ENCODE measurements around the gene MPC2. TPM values are rescaled to one million over a fixed set of nuclear protein-coding genes. Genes with fewer than 3 reads are reported as not detected.

The MPC2 gene
- total RNA-seq, 1 experiment from 2014 or later: 32.9 TPM

GRCh38 chr1:167912294-167912693, 24.6 kb downstream of the MPC2 start:
- no CpG with 5 or more reads among the region's 7 CpGs for WGBS (ENCODE audit: extremely low coverage, insufficient read length, low lambda C conversion rate)
- H3K23me2 ChIP-seq (ENCODE audit: insufficient read length, low read depth, low read length, poor library complexity, severe bottlenecking): no peaks in the 10 kb centered on the region
- no peak overlapping the region for H2BK15ac ChIP-seq (ENCODE audit: low read depth, low read length)
- H3K27me3 ChIP-seq (ENCODE audit: insufficient read depth, low read length): no peaks in the 10 kb centered on the region
- Mint-ChIP-seq H3K4me3 (no peak overlapping the region), H3K36me3 (ENCODE audit: insufficient read depth in 1 of 3, low read depth in 3 of 3) (peaks cover 6 to 25% (median 15%) of the 10 kb centered on the region in 3 experiments), H3K27ac (no peak overlapping the region; a peak in 1 of 7 replicates), H3K4me1 (peaks cover 18 to 22% of the 10 kb centered on the region in 2 experiments), H3K27me3 (ENCODE audit: low read depth) (no peaks in the 10 kb centered on the region), H3K9me3 (peaks cover 15 to 23% of the 10 kb centered on the region in 2 experiments)
- H2BK120ac ChIP-seq (ENCODE audit: low read depth, low read length, poor library complexity, severe bottlenecking): no peak overlapping the region
- DNase-seq: peak; percentile 55
- TF ChIP-seq, protein P1, sequence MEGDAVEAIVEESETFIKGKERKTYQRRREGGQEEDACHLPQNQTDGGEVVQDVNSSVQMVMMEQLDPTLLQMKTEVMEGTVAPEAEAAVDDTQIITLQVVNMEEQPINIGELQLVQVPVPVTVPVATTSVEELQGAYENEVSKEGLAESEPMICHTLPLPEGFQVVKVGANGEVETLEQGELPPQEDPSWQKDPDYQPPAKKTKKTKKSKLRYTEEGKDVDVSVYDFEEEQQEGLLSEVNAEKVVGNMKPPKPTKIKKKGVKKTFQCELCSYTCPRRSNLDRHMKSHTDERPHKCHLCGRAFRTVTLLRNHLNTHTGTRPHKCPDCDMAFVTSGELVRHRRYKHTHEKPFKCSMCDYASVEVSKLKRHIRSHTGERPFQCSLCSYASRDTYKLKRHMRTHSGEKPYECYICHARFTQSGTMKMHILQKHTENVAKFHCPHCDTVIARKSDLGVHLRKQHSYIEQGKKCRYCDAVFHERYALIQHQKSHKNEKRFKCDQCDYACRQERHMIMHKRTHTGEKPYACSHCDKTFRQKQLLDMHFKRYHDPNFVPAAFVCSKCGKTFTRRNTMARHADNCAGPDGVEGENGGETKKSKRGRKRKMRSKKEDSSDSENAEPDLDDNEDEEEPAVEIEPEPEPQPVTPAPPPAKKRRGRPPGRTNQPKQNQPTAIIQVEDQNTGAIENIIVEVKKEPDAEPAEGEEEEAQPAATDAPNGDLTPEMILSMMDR (conservative IDR thresholded peaks at IDR 0.05): no peak
- H3K79me1 ChIP-seq (ENCODE audit: insufficient read depth, low read depth, low read length, poor library complexity, severe bottlenecking): no peaks in the 10 kb centered on the region
- no peak overlapping the region for H3K18ac ChIP-seq (ENCODE audit: insufficient read length, low read depth, low read length)
- H2AK5ac ChIP-seq (ENCODE audit: insufficient read length, low read length): no peak overlapping the region
- no peaks in the 10 kb centered on the region for H3K79me2 ChIP-seq (ENCODE audit: insufficient read depth, low read length)
- H4K20me1 ChIP-seq (ENCODE audit: control insufficient read depth, insufficient read depth, insufficient read length): no peaks in the 10 kb centered on the region
- H3K14ac ChIP-seq (ENCODE audit: insufficient read depth, low read length): no peak overlapping the region
- H3K9me3 ChIP-seq (ENCODE audit: control insufficient read depth, low read depth, low read length): peaks cover 17% of the 10 kb centered on the region
- no peak overlapping the region for H3K27ac ChIP-seq (ENCODE audit: insufficient read length, low read depth, low read length)
- H3K23ac ChIP-seq (ENCODE audit: insufficient read length, low read depth, low read length): no peak overlapping the region
- H3K4ac ChIP-seq (ENCODE audit: low read depth, low read length): no peak overlapping the region
- peaks cover 2% of the 10 kb centered on the region; the same call in 1 of the 2 replicates for H3K4me1 ChIP-seq (ENCODE audit: insufficient read depth, low read length)
- no peak overlapping the region for H3K56ac ChIP-seq (ENCODE audit: insufficient read length, low read depth, low read length)
- H2AFZ ChIP-seq (ENCODE audit: low read length): no peak overlapping the region
- no peak overlapping the region for H4K5ac ChIP-seq (ENCODE audit: insufficient read length, low read depth, low read length)
- no peak overlapping the region for H3K9ac ChIP-seq (ENCODE audit: extremely low read depth, insufficient read length, low read length)
- H4K8ac ChIP-seq (replicated peaks; ENCODE audit: insufficient read length, low read depth, low read length): no peak overlapping the region
- no peak overlapping the region for H3T11ph ChIP-seq (ENCODE audit: low read length)
- no peak overlapping the region for H4K91ac ChIP-seq (ENCODE audit: insufficient read length, low read depth, low read length)
- no peak overlapping the region for H2BK5ac ChIP-seq (ENCODE audit: insufficient read length, low read length)
- no peak overlapping the region for H2BK20ac ChIP-seq (ENCODE audit: low read depth, low read length, poor library complexity, severe bottlenecking)
- H3K4me2 ChIP-seq (ENCODE audit: insufficient read depth, insufficient read length, low read length): no peak overlapping the region
- H2BK12ac ChIP-seq (ENCODE audit: insufficient read length, low read depth, low read length): no peak overlapping the region

Data from H9 (cell line).